ENCODE measurements around the gene TLNRD1.

Gene TLNRD1

DNA sequence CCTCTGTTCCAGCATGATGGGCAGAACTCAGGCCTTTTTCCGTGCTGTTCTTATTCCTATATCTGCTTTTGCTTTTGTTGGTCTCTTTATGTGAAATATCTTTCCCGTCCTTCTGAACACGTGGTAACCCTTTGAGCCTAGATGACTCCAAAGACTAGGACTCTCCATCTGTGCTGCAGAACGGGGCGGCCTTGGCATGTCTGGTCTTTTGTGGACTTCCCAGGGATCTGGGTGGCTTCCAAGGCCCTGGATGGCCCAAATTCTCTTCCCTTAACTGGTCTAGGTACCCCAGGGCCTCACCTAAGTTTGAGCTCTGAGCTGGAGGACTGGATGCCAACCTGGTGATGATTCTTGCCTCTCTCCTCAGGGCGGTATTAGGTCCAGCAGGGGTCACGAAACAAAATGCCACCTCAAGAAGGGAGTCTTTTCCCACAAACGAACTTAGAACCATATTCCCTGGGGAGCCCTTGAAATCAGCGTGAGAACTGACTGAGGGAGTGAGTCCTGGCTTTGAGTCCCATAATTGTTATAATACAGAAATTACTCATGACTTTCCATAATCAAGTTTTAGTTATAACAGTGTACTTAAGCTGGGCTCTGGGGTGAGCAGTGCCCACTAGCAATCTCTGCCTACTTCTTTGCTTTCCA lies 13.8 kb downstream of the TLNRD1 start:
- Histone ChIP-seq H3K4me1 (ENCODE audit: insufficient read depth, low read length) (peaks cover 14% of the 10 kb centered on the region), H3K4me3 (ENCODE audit: low read length) (no peak overlapping the region), H2AFZ (ENCODE audit: low read depth, low read length) (no peak overlapping the region), H3K36me3 (ENCODE audit: insufficient read depth, low read length) (no peaks in the 10 kb centered on the region), H3K27me3 (ENCODE audit: insufficient read depth, low read length) (no peaks in the 10 kb centered on the region), H3K9me3 (ENCODE audit: low read length) (no peaks in the 10 kb centered on the region)

DNA sequence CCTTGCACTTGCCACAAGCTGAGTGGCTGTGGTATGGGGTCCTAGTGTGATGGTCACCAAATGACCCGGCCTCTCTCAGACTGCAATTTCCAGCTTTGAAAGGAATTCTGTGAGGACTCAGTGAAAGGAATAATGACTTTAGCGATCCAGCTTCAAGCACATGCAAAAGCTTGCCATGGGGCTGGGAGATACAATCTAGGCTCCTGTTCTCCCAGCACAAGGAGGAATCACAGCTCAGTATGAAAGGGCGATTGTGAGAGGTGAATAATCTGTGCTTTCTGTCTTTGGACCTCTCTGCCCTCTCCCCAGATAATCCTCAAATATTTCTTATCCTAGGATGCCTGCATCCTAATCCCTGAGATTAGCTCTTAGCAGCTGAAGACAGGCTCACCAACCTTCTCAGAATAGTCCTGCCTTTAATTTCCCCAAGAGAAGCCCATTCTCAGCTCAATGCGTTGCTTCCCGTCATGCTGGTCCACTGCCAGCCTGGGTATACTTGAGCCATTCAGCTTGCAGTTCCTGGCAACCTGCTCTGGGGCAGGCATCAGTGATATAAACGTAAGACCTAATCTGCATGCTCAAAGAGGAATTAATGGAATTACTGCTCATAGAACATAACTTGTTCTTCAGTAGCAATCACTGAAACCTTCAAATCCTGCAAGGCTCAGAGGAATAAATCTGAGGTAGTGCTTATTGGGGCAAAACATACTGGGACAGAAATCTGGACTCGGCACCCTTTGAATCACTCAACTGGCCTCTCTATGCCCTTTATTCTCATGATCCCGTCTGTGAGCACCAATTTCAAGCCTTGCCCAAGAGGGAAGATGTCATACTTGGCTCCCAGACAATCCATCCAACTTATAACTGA lies 15.1 kb downstream of the TLNRD1 start:
- H3K4me3 ChIP-seq (ENCODE audit: low read length) = no peak overlapping the region
- H3K27me3 ChIP-seq (ENCODE audit: insufficient read depth, low read length) = no peaks in the 10 kb centered on the region
- H3K4me1 ChIP-seq (ENCODE audit: insufficient read depth, low read length) = peaks cover 14% of the 10 kb centered on the region
- no peak overlapping the region for H2AFZ ChIP-seq (ENCODE audit: low read depth, low read length)
- H3K9me3 ChIP-seq (ENCODE audit: low read length) = no peaks in the 10 kb centered on the region
- H3K36me3 ChIP-seq (ENCODE audit: insufficient read depth, low read length) = no peaks in the 10 kb centered on the region

DNA sequence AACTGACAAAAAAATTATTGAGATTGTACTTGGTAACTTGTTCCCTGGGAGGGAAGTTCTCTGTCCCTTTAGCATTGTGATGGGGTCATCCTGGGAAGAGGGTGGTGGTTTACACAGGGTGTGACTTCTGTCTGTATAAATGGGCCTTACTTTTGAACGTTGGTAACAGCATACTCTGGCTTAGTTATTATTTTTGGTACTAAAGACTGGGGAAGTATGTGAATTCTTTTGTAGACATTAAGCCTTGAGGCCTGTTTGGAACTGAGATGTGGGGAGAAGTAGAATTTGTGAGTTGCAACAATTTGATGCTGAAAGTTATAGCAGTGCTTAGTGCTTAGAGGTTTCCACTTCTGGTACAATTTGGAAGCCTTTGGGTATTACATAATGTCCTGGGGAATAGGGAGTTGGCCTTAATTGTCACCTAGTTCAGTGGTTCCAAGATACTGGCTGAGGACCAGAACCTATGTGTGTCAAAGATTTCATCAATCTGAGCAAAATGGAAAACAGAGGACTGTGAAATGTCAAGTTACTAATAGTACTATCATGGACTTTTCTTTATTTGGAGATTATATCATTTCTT lies 15.9 kb downstream of the TLNRD1 start:
- Histone ChIP-seq H2AFZ (ENCODE audit: low read depth, low read length) (no peak overlapping the region), H3K9me3 (ENCODE audit: low read length) (no peaks in the 10 kb centered on the region), H3K4me3 (ENCODE audit: low read length) (no peak overlapping the region), H3K27me3 (ENCODE audit: insufficient read depth, low read length) (no peaks in the 10 kb centered on the region), H3K4me1 (ENCODE audit: insufficient read depth, low read length) (peaks cover 14% of the 10 kb centered on the region), H3K36me3 (ENCODE audit: insufficient read depth, low read length) (no peaks in the 10 kb centered on the region)

DNA sequence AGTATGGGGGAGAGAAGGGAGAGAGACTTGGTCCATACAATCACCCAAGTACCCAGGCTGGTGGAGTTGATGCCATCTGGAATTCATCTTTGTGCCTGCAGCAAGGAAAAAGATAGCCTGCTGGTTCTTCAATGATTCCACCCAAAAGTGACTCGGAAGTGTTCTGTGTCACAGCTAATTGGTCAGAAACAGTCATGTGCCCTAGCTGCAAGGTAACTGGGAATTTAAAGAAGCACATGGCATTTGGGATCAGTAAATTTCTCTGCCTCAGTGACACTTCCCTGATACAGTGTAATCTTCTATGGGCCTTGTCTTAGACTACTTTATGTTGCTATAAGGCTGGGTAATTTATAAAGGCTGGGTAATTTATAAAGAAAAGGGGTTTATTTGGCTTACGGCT lies 17.5 kb downstream of the TLNRD1 start:
- H3K27me3 ChIP-seq (ENCODE audit: insufficient read depth, low read length) = no peaks in the 10 kb centered on the region
- no peaks in the 10 kb centered on the region for H3K36me3 ChIP-seq (ENCODE audit: insufficient read depth, low read length)
- H3K4me3 ChIP-seq (ENCODE audit: low read length) = no peak overlapping the region
- H3K4me1 ChIP-seq (ENCODE audit: insufficient read depth, low read length) = peaks cover 14% of the 10 kb centered on the region
- no peak overlapping the region for H2AFZ ChIP-seq (ENCODE audit: low read depth, low read length)
- H3K9me3 ChIP-seq (ENCODE audit: low read length) = no peaks in the 10 kb centered on the region

DNA sequence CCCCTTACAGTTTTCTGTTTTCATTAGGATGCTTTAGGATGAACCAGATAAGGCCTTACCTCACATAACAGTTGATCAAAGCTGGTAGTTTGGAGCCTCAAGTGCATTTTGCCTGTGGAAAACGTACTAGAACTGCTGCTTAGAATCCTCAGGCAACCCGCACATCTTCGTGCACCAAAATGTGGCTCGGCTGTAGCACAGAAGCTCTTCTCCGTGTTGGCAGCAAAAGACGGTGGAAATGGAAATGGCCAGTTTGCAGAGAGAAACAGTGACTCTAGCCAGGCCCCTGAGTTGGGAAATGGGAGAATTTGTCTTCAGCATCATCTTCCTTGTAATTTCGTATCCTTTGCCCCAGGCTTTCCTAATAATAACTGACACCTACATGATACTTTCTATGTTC lies 20.6 kb downstream of the TLNRD1 start:
- Histone ChIP-seq H3K9me3 (ENCODE audit: low read length) (no peaks in the 10 kb centered on the region), H3K27me3 (ENCODE audit: insufficient read depth, low read length) (no peaks in the 10 kb centered on the region), H3K36me3 (ENCODE audit: insufficient read depth, low read length) (no peaks in the 10 kb centered on the region), H3K4me1 (ENCODE audit: insufficient read depth, low read length) (peaks cover 20% of the 10 kb centered on the region), H3K4me3 (ENCODE audit: low read length) (no peak overlapping the region), H2AFZ (ENCODE audit: low read depth, low read length) (no peak overlapping the region)

DNA sequence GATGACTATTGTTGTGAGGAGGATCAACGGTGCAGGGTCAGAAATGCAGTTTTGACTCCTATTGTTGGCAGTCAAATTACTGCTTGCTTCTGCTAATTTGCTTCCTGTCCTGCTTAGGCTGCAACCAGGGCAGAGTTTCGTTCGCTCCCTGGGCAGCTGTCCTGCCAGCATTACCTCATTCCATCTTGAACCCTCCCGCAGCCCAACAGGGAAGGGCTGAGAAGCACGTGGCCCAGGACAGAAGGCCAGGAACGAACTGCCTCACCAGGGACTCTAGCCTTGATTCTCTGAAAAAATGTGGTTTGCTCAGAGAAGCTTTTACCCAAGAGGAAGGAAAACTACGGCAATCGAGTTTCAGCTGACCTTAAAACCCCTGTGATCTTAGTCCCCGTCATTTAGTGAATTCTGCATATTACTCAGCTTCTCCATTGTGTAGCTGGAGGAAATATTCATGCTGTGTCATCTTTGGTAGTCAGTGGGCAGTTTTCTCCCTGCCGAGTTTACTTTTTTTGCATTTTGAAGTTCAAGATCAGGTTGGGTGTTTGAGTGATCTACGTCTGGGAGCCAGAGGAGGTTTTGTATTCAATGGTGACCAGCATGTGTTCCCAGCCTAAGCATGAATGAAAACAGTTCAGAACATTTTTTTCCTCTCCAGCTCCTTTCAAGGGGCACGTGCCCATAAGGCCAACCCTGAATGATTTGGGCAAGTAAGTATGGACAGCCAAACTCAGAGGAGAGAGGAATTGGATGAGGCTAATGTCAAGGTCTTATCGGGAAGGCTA lies 23.0 kb downstream of the TLNRD1 start:
- no peaks in the 10 kb centered on the region for H3K36me3 ChIP-seq (ENCODE audit: insufficient read depth, low read length)

DNA sequence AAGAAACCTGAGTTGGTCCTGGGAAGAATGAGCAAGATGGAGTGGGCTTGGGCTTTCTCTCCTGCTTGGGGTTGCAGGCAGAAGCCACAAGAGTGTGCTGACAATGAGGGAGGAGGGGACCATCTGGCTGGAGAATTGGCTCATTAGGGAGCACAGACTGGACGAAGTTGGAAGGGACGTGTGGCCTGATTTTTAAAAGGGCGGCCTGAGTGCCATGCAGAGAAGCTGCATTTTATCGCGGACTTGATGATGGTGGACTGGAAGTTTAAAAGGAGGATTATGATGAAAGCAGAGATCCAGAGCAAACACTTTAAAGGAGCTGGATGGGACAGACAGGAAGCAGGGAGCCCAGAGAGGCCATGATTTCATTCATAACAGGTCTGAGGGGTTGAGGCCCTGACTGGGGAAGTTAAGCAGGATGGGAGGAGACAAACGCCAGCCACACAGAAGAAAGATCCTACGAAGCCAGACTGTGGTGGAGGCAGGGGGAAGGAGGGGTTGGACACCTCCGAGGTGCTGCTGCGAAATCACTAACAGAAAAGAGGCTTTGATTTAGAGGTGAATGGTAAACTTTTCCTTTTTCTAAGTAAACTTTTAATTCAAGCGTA lies 23.6 kb downstream of the TLNRD1 start:
- H3K27me3 ChIP-seq (ENCODE audit: insufficient read depth, low read length) = no peaks in the 10 kb centered on the region
- no peaks in the 10 kb centered on the region for H3K36me3 ChIP-seq (ENCODE audit: insufficient read depth, low read length)
- peak overlapping the region; percentile 74 for H2AFZ ChIP-seq (ENCODE audit: low read depth, low read length)
- no peak overlapping the region for H3K4me3 ChIP-seq (ENCODE audit: low read length)
- H3K4me1 ChIP-seq (ENCODE audit: insufficient read depth, low read length) = peaks cover 19% of the 10 kb centered on the region
- H3K9me3 ChIP-seq (ENCODE audit: low read length) = no peaks in the 10 kb centered on the region

More for the DNA sequence above, 23.0 kb downstream of the TLNRD1 start:
- H3K4me3 ChIP-seq (ENCODE audit: low read length) = no peak overlapping the region
- no peaks in the 10 kb centered on the region for H3K27me3 ChIP-seq (ENCODE audit: insufficient read depth, low read length)
- no peaks in the 10 kb centered on the region for H3K9me3 ChIP-seq (ENCODE audit: low read length)
- H3K4me1 ChIP-seq (ENCODE audit: insufficient read depth, low read length) = peaks cover 19% of the 10 kb centered on the region
- H2AFZ ChIP-seq (ENCODE audit: low read depth, low read length) = peak overlapping the region; percentile 74

DNA sequence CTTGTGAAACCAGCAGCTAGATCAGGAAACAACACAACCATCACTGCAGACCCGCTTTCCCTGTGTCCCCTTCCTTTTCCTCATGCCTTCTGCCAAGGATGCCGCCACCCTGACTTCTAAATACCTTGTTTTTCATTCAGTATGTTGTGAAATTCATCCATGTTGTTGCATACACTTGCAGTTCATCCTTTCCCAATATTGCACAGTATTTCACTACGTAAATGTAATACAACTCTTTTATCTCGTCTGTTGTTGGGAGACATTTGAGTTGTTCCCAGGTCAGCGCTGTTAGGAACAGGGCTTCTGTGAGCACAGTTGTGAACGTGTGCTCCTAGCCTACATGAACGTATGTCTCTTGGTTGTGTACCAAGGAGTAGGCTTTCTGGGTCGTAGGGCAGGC lies 24.2 kb downstream of the TLNRD1 start:
- Histone ChIP-seq H3K4me1 (ENCODE audit: insufficient read depth, low read length) (peaks cover 19% of the 10 kb centered on the region), H3K36me3 (ENCODE audit: insufficient read depth, low read length) (no peaks in the 10 kb centered on the region)

DNA sequence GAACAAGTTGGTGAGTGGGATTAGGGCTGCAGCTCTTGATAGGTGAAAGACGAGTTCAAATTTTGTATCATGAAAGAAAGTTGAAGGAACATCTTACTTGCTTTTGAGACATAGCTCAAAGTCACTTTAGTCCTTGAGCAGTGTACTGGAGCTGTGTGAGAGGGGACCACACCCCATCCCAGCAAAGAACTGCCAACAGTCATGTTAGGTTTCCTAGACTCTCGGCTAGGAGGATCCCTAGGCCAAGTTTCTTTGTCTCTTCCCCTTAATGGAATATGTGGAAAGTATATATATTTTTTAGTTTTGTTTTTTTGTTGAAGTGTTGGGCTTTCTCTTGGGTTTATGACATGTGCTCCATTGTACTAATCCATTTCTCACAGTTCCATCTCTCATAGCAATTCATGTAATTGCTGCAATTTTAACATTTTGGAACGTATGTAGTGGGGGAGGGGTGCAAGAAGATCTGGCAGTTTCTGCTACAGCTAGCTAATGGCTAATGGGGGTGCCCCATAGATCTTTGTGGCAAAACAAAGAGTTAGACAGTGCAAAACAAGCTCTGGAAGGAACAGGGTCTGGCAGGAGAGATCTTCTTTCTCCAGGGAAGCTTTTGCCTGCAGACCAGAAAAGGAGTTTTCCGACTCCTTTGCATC lies 25.1 kb downstream of the TLNRD1 start:
- Histone ChIP-seq H2AFZ (ENCODE audit: low read depth, low read length) (no peak overlapping the region), H3K4me1 (ENCODE audit: insufficient read depth, low read length) (peaks cover 19% of the 10 kb centered on the region), H3K9me3 (ENCODE audit: low read length) (peaks cover 3% of the 10 kb centered on the region), H3K4me3 (ENCODE audit: low read length) (no peak overlapping the region), H3K27me3 (ENCODE audit: insufficient read depth, low read length) (no peaks in the 10 kb centered on the region), H3K36me3 (ENCODE audit: insufficient read depth, low read length) (no peaks in the 10 kb centered on the region)

More for the DNA sequence above, 24.2 kb downstream of the TLNRD1 start:
- Histone ChIP-seq H3K9me3 (ENCODE audit: low read length) (peaks cover 3% of the 10 kb centered on the region), H3K4me3 (ENCODE audit: low read length) (no peak overlapping the region), H2AFZ (ENCODE audit: low read depth, low read length) (no peak overlapping the region), H3K27me3 (ENCODE audit: insufficient read depth, low read length) (no peaks in the 10 kb centered on the region)

DNA sequence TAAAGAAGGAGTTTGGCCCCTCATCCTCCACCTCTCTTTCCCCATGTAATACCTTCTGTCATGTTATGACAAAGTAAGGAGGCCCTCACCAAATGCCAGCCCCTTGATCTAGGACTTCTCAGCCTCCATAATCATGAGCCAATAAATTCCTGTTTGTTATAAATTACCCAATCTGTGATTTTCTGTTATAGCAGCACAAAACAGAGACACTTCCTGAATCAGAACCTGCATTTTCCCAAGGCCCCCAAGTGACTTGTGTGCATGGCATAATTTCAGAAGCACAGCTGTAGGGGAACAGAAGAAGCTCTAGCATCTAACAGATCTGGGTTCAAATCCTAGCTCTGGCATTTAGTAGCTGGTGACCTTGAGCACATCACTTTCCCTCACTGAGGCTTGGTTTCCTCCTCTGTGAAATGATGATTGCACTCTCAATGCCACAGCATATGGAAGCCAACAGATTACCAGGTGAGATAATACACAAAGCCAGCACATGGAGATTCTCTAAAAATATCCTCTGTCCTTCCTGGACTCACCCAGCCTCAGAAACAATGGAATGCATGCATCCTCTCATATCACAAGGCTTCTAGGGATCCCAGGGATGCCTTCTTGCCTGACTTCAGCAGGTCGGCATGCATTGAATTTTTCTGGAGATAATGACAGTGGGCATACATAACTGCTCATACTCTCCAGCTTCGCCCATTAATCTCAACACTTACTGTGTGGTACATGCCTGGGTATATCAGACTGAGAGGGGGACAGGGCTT lies 26.3 kb downstream of the TLNRD1 start:
- Histone ChIP-seq H3K4me1 (ENCODE audit: insufficient read depth, low read length) (peaks cover 19% of the 10 kb centered on the region), H3K4me3 (ENCODE audit: low read length) (no peak overlapping the region), H3K9me3 (ENCODE audit: low read length) (peaks cover 3% of the 10 kb centered on the region), H3K36me3 (ENCODE audit: insufficient read depth, low read length) (no peaks in the 10 kb centered on the region), H3K27me3 (ENCODE audit: insufficient read depth, low read length) (no peaks in the 10 kb centered on the region), H2AFZ (ENCODE audit: low read depth, low read length) (no peak overlapping the region)

DNA sequence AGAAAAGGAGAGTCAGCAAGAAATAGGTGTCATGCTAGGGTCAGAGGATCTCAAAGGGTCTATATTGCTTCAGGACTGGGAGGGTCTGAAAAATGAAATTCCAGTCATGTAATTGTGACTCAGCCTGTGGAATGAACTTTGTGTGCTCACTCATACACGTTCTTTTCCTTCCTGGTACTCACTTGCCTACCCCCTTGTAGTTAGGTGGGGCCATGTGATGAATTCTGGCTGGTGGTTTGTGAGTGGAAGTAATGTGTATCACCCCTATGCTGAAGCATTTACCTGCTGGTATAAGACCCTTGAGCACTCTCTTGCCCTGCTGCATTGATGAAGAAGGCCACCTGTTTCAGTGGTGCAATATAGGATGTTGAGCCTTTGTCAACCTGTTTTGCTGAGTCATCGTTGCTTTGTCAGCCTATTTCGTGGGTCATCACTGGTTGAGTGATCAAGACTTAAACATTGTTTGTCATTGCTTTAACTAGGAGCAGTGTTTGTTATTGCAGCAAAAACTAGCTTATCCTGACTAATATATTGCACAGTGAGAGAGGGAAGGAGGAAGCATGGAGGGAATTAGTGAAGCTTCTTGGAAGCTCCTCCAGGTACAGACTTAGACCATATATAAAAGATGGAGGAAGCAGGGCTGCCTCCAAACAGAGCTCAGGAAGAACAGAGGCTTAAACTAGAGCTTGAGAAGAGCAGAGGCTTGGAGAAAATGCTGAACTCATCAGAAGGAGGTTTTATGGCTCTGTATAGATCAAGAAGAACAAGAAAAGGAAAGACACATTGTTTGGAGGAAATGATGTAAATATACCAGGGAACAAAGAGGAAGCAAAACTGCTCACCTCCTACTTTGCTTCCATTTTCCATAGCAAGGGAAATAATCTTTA lies 28.9 kb downstream of the TLNRD1 start:
- Histone ChIP-seq H3K9me3 (ENCODE audit: low read length) (peaks cover 3% of the 10 kb centered on the region), H2AFZ (ENCODE audit: low read depth, low read length) (no peak overlapping the region), H3K4me3 (ENCODE audit: low read length) (no peak overlapping the region), H3K27me3 (ENCODE audit: insufficient read depth, low read length) (no peaks in the 10 kb centered on the region), H3K4me1 (ENCODE audit: insufficient read depth, low read length) (peaks cover 4% of the 10 kb centered on the region), H3K36me3 (ENCODE audit: insufficient read depth, low read length) (no peaks in the 10 kb centered on the region)

Measured in neuron (in vitro differentiated cells).